ENCODE data around the gene ERLEC1. TPM values are rescaled to one million over a fixed set of nuclear protein-coding genes. Genes with fewer than 3 reads are reported as not detected.
A peak's percentile ranks its signal among the peaks of the same experiment; 100 is the strongest.

ERLEC1 gene
- total RNA-seq, 6 experiments from 2014 or later = 18.0 to 40.0 (median 22.1) TPM

GRCh38 chr2:53767405-53768241, 19.2 kb upstream of the ERLEC1 start, which contains the start of gene CHAC2:
TSS of gene CHAC2 (plus strand) at chr2:53767804. CDS start at chr2:53767887, 83 bp downstream.
- peak within 1 kb of the TSS; percentile 72 to 84 (median 73) for H3K4me3 ChIP-seq
- H3K27ac ChIP-seq = peak within 1 kb of the TSS; percentile 55 to 75 (median 67)
- DNase-seq (peak; percentile 90 to 92 (median 91)), ATAC-seq (peak; percentile 97 to 99 (median 98))
- under 1% methylated on average over 32 of the region's 46 CpGs for WGBS (ENCODE audit: insufficient coverage, low coverage, low lambda C conversion rate, missing lambda C conversion rate)
- H3K9me3 ChIP-seq = no peaks in the 10 kb centered on the region
- TF ChIP-seq CTCF (IDR thresholded peaks at IDR 0.05) (peak; percentile 17 to 56 (median 38)), POLR2A (IDR thresholded peaks at IDR 0.05) (peak; percentile 71)
- intact Hi-C loops (cut with DNase I) = no loop called here
- H3K27me3 ChIP-seq = no peaks in the 10 kb centered on the region
- peaks cover 0 to 7% (median 0%) of the 10 kb centered on the region in 4 donors for H3K36me3 ChIP-seq
- peaks cover 0 to 5% (median 2%) of the 10 kb centered on the region in 4 donors for H3K4me1 ChIP-seq

- Histone ChIP-seq H3K27ac (peak overlapping the region in 1 of 3 donors; percentile 75), H3K27me3 (no peaks in the 10 kb centered on the region), H3K36me3 (peaks cover 0 to 1% (median 0%) of the 10 kb centered on the region in 4 donors), H3K4me3 (peak overlapping the region; percentile 72 to 84 (median 73)), H3K9me3 (no peaks in the 10 kb centered on the region), H3K4me1 (peaks cover 0 to 5% (median 2%) of the 10 kb centered on the region in 4 donors)
- under 1% methylated on average over 12 of the region's 12 CpGs for WGBS (ENCODE audit: insufficient coverage, low coverage, low lambda C conversion rate, missing lambda C conversion rate)
- intact Hi-C loops (cut with DNase I) = no loop called here
- TF ChIP-seq POLR2A (IDR thresholded peaks at IDR 0.05) (no peak), CTCF (IDR thresholded peaks at IDR 0.05) (no peak)
- DNase-seq = no peak
- ATAC-seq = no peak
Measured at GRCh38 chr2:53768242-53768542, 18.7 kb upstream of the ERLEC1 start.

DNA sequence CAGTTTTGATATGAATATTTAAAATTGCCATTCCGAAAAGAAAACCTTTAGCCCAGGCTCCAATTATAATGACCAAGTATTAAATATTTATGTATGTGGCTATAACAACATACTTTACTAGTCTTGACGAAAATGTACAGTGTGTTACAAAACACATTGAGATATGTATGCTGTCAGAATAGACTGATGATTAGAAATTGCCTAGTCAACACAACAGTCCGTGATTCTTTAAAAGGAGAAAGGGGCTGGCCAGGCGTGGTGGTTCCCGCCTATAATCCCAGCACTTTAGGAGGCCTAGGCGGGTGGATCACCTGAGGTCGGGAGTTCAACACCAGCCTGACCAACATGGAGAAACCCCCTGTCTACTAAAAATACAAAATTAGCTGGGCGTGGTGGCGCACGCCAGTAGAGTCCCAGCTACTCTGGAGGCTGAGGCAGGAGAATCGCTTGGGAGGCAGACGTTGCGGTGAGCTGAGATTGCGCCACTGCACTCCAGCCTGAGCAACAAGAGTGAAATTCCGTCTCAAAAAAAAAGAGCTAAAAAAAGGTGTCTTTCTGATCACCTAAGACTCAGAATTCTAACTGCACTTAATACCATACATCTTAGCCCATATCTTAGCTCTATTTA, 17.4 kb upstream of the ERLEC1 start:
- H3K36me3 ChIP-seq = no peaks in the 10 kb centered on the region
- no peak for TF ChIP-seq POLR2A (IDR thresholded peaks at IDR 0.05)
- TF ChIP-seq CTCF (IDR thresholded peaks at IDR 0.05) = no peak
- H3K27ac ChIP-seq = no peak overlapping the region
- WGBS (ENCODE audit: insufficient coverage, low coverage, low lambda C conversion rate, missing lambda C conversion rate) = 80% methylated on average over 9 of the region's 15 CpGs
- H3K4me3 ChIP-seq = no peak overlapping the region
- no peaks in the 10 kb centered on the region for H3K9me3 ChIP-seq
- DNase-seq (no peak), ATAC-seq (no peak)
- no peaks in the 10 kb centered on the region for H3K27me3 ChIP-seq
- peaks cover 0 to 5% (median 2%) of the 10 kb centered on the region in 4 donors for H3K4me1 ChIP-seq
- intact Hi-C loops (cut with DNase I) = no loop called here

GRCh38 chr2:53770264-53770663, 16.6 kb upstream of the ERLEC1 start:
- H3K9me3 ChIP-seq = no peaks in the 10 kb centered on the region
- peaks cover 0 to 5% (median 2%) of the 10 kb centered on the region in 4 donors for H3K4me1 ChIP-seq
- DNase-seq (no peak), ATAC-seq (no peak)
- intact Hi-C loops (cut with DNase I) = no loop called here
- H3K27me3 ChIP-seq = no peaks in the 10 kb centered on the region
- H3K4me3 ChIP-seq = no peak overlapping the region
- TF ChIP-seq CTCF (IDR thresholded peaks at IDR 0.05) = no peak
- TF ChIP-seq POLR2A (IDR thresholded peaks at IDR 0.05) = no peak
- 84% methylated on average over 4 of the region's 4 CpGs for WGBS (ENCODE audit: insufficient coverage, low coverage, low lambda C conversion rate, missing lambda C conversion rate)
- H3K36me3 ChIP-seq = no peaks in the 10 kb centered on the region
- no peak overlapping the region for H3K27ac ChIP-seq

All from right lobe of liver (tissue), 6 donors.